GM18519 (cell line): ENCODE data around the gene PARP6.
"Not testable (repeated sequence)": the region's sequence is repeated elsewhere in the genome, so short reads cannot be mapped to it uniquely, and the experiment has no call there.

Experiments
- ATAC-seq: cut with Tn5 transposase; IDR thresholded peaks from one replicate; pipeline ENCODE4 v1.9.1; 2021; ENCODE audit warnings: mild to moderate bottlenecking, moderate library complexity; ENCODE audit not compliant: unreplicated experiment, low FRiP score

Gene PARP6

GRCh38 chr15:72284781-72285180 is 12.4 kb upstream of the PARP6 start:
- ATAC-seq = no peak

GRCh38 chr15:72281713-72282112 is 9.4 kb upstream of the PARP6 start:
- no peak for ATAC-seq

- ATAC-seq = no peak
Observed at GRCh38 chr15:72280751-72281150, 8.4 kb upstream of the PARP6 start.

- ATAC-seq = no peak
Observed at GRCh38 chr15:72278737-72279136, 6.4 kb upstream of the PARP6 start.

GRCh38 chr15:72276326-72276700 is 4.0 kb upstream of the PARP6 start:
- ATAC-seq = no peak

- ATAC-seq = not testable (repeated sequence)
Observed at GRCh38 chr15:72275635-72276325, 3.4 kb upstream of the PARP6 start.

GRCh38 chr15:72272997-72273352 is 621 bp upstream of the PARP6 start:
- ATAC-seq = no peak

GRCh38 chr15:72271895-72272212 is 500 bp downstream of the PARP6 start:
- ATAC-seq = no peak

- no peak for ATAC-seq
Observed at GRCh38 chr15:72271221-72271620, 1.1 kb downstream of the PARP6 start.

- ATAC-seq = no peak
Observed at GRCh38 chr15:72269739-72270138, 2.6 kb downstream of the PARP6 start.

GRCh38 chr15:72265031-72265430 is 7.3 kb downstream of the PARP6 start:
- ATAC-seq = no peak

- no peak for ATAC-seq
Observed at GRCh38 chr15:72252663-72253299, 19.6 kb downstream of the PARP6 start.

- ATAC-seq = no peak
Observed at GRCh38 chr15:72249142-72249810, 23.1 kb downstream of the PARP6 start.

GRCh38 chr15:72248514-72248913 is 23.8 kb downstream of the PARP6 start:
- ATAC-seq = no peak

GRCh38 chr15:72242775-72243370 is 29.5 kb downstream of the PARP6 start:
- no peak for ATAC-seq

GRCh38 chr15:72239652-72240051 is 32.7 kb downstream of the PARP6 start:
- ATAC-seq = no peak

GRCh38 chr15:72238586-72238985 is 33.8 kb downstream of the PARP6 start:
- no peak for ATAC-seq

GRCh38 chr15:72237853-72238224 is 34.5 kb downstream of the PARP6 start:
- no peak for ATAC-seq

GRCh38 chr15:72237029-72237852 is 35.1 kb downstream of the PARP6 start:
- ATAC-seq = no peak

GRCh38 chr15:72236381-72237003 is 35.9 kb downstream of the PARP6 start:
- no peak for ATAC-seq
